GM21515 (cell line): Measurements from ENCODE around the gene POU2F1.
A peak's percentile ranks its signal among the peaks of the same experiment; 100 is the strongest.

Experiments used
- ATAC-seq: cut with Tn5 transposase; IDR thresholded peaks from one replicate; pipeline ENCODE4 v1.9.1; 2021; ENCODE audit not compliant: unreplicated experiment

POU2F1 gene

DNA sequence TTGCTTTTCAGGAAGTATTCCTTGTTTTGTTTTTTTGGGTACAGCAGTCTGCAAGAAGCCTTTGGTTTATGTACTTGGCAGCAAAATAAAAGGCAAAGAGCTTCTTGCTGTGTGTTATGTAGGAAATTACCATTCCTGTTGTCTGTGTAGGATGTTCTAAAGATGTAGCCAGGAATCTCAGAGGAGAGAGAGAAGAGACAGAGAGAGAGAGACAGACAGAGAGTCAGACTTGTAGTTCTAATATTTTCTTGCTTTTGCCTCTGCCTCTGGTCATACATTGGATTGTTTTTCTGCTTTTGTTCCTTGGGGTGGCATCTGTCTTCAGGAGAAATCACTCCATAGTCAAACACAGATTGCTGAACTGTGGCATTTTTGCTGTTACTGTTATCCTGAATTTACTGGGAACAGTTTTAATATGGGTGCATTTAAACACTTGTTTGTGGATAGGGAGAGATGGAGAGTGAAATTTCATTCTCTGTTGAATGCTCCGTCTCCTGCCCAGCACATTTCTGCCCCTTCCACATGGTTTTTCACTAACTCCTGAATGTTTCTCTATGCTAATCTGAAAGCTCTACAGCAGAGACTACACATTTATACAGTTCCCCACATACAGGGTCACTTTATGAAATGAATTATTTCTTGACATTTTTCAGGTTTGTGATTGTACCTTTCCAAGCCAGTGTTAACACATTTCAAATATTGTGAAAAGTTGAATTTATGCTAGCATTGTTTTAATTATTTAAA is 49.8 kb downstream of the POU2F1 start:
- no peak for ATAC-seq

- no peak for ATAC-seq
Measured at GRCh38 chr1:167272369-167272957, 51.8 kb downstream of the POU2F1 start.

GRCh38 chr1:167273027-167273800 is 52.5 kb downstream of the POU2F1 start:
- no peak for ATAC-seq

- ATAC-seq = no peak
Measured at GRCh38 chr1:167274061-167274460, 53.4 kb downstream of the POU2F1 start.

DNA sequence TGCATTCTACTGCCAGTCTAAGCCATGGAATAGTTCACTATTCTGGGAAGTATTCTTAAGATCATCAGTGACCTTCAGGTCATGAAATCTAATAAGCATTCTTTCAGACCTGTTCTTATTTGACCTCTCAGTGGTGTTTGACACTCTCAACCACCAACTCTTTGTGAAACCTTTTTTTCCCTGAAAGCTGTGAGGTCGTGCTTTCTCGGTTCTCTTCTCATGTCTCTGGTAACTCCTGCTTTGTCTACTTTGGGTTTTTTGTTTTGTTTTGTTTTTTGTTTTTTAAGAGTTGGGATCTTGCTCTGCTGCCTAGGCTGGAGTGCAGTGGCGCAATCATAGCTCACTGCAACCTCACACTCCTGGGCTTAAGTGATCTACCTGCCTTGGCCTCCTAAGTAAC is 56.3 kb downstream of the POU2F1 start:
- ATAC-seq = peak; percentile 88

GRCh38 chr1:167278497-167278896 is 57.8 kb downstream of the POU2F1 start:
- no peak for ATAC-seq

DNA sequence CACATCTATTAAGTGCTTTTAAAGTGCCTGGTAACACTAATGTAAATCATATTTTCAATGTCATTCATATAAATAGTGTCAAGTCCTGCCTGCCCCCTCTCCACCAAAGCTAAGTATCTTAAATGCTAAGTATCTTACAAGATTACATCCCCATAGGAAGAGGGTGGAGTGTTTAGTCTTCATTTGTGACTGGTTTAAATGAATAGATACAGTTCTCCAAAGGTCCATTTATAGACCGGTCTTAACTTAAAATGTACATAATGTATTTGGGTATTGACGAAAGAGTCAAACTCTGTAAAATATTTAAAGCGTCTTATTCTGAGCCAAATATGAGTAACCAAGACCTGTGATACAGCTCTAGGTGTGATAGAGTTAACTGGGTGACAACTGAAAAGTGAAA is 60.2 kb downstream of the POU2F1 start:
- ATAC-seq = no peak

GRCh38 chr1:167288390-167289074 is 67.8 kb downstream of the POU2F1 start:
- no peak for ATAC-seq

DNA sequence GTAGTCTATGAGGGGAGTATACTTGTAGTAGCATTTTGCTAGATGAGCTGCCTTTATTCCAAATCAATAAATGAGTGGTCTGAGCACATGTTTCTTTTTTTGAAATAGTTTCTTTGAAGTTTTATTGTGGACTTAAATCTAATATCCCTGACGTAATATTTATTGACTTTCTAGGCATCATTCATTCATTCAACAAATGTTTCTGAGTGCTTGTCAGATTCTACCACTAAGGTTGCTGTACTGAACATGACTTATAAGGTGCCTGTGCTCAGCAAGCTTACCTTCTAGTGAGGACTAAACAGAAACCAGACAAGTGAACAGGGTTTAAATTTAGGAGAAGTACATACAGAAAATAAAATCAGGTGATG is 68.4 kb downstream of the POU2F1 start:
- ATAC-seq = no peak

DNA sequence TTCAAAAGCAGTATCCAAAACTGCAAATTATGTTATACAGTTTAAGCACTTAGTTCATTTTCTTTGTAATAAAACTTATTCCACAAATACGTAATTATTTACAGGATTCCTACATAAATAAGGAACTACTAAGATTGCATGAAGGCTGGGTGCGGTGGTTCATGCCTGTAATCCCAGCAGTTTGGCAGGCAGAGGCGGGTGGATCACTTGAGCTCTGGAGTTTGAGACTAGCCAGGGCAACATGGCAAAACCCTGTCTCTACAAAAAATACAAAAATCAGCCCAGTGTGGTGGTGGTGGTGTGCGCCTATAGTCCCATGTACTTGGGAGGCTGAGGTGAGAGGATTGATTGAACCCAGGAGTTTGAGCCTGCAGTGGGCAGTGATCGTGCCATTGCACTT is 69.3 kb downstream of the POU2F1 start:
- ATAC-seq = no peak

- ATAC-seq = no peak
Measured at GRCh38 chr1:167291539-167292185, 71.0 kb downstream of the POU2F1 start.

DNA sequence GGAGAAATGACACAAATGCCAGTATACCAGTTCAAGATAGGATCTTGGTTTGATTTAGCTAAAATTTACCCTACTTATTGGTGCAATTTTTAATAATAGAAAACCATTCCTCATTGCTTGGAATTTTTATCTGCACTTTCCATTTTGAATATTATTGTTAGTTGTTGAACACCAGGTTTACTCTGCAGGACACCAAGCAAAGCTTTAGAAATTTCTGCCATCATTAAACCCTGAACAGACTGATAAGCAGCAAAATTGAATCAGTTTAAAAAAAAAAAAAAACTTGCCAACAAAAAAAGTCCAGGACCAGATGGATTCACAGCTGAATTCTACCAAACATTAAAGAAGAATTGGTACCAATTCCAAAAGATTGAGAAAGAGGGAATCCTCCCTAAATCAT is 71.5 kb downstream of the POU2F1 start:
- no peak for ATAC-seq

DNA sequence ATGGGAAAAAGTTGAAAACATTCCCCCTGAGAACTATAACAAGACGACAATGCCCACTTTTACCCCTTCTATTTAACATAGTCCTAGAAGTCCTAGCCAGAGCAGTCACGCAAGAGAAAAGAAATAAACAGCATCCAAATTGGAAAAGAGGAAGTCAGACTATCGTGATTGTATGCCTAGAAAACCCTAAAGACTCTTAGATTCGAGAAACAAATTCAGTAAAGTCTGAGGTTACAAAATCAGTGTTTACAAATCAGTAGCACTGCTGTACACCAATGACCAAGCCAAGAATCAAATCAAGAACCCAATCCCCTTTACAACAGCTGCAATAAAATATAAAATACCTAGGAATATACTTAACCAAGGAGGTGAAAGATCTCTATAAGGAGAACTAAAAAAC is 72.4 kb downstream of the POU2F1 start:
- ATAC-seq = no peak

GRCh38 chr1:167294528-167294927 is 73.8 kb downstream of the POU2F1 start:
- no peak for ATAC-seq

DNA sequence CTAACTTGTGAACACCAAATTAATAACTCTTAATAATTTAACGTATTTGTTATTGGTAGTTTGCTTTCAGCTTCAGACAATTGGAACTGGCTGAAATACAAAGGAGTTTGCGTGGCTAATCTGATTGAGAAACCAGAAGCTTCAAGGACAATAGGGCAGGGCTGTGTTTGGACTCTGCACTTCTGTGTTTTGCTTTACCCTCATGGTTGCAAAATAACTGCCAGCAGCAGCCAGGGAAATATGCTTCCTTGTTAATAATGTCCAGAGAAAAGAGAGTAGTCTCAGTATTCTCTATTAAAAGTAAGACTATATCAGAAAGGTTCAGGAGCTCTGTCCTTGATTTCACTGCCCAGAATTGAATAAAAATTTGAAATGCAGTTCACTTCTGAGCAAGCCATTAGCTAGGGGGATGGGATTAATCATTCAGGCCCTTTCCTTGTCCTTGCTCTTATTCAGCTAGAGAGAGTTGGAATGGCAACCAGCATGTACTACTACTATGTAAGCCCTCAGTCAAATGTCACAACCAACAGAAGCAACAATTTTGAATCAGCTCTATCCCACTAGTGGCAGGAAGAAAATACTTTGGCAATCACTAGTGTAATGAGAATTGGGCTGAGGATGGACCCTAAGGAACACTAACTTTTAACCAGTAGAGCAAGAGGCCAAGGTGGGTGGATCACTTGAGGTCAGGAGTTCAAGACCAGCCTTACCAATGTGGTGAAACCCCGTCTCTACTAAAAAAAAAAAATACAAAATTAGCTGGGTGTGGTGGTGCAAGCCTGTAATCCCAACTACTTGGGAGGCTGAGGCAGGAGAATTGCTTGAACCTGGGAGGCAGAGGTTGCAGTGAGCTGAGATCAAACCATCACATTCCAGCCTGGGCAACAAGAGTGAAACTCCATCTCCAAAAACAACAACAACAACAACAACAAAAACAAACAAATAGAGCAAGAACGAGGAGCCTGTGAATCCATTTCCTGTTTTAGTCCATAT is 76.8 kb downstream of the POU2F1 start:
- no peak for ATAC-seq

GRCh38 chr1:167298325-167298724 is 77.6 kb downstream of the POU2F1 start:
- ATAC-seq = no peak

GRCh38 chr1:167301355-167301754 is 80.7 kb downstream of the POU2F1 start:
- no peak for ATAC-seq

DNA sequence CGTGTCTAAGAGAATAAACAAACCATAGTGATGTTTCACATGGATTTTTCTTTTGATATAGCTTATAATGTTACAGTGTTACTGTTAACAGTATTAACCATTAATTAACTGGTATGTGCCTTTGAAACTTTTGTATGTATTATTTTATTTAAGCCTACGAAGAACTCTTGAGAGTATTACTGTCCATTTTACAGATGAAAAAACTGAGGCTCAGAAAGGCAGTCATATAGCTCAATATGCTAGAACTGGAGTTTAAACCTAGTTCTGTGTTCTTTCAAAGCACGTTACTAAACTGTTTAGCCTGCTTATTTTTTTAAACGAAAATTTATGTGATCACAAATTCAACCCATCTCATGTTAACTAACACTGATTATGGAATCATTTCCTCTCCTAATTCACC is 83.5 kb downstream of the POU2F1 start:
- no peak for ATAC-seq

DNA sequence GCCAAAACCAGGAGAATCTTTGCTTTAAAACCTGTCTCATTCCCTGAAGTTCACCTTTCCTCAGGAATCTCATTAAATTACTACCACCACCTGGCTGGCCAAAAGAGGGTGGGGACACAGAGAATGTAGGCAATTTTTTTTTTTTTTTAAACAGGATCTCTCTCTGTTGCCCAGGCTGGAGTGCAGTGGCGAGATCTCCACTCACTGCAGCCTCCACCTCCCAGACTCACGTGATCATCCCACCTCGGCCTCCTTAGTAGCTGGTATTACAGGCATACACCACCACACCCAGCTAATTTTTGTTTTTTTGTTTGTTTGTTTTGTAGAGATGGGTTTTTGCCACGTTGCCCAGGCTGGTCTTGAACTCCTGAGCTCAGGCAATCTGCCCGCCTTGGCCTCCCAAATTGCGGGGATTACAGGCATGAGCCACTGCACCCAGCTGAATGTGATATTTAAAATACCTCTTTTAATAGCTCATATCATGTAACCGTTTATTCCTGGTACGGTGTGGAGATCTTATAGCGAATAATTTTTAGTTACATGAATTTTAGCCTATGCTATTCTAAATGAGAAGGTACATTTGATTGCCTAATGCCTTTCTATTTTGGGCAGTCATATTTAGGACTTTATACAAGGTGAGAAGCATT is 84.5 kb downstream of the POU2F1 start:
- no peak for ATAC-seq
